Forelimb muscle (tissue), 1 donor: ENCODE measurements around the gene FOXN3. TPM values are rescaled to one million over a fixed set of nuclear protein-coding genes. Genes with fewer than 3 reads are reported as not detected.

Experiments used
- DNase-seq: peaks from one replicate; pipeline ENCODE4 v3.0.0-alpha.2; 2013; ENCODE audit warnings: low read depth
- polyA plus RNA-seq: library from polyadenylated mRNA; unstranded; fragments of 120-200 nt; gene quantifications from one replicate; pipeline ENCODE4 v1.2.1, GENCODE V29; 2013; ENCODE audit not compliant: insufficient read length

The FOXN3 gene
- 70.1 TPM for polyA plus RNA-seq

- peak; percentile 91 for DNase-seq
Measured at GRCh38 chr14:89417091-89417464, at the start of gene FOXN3. TSS of gene FOXN3 (minus strand) at chr14:89417233. CDS start at chr14:89412476, 4,757 bp downstream.

GRCh38 chr14:89466484-89466883 lies 49.5 kb upstream of the FOXN3 start:
- no peak for DNase-seq

- DNase-seq = no peak
Measured at GRCh38 chr14:89465876-89466275, 48.8 kb upstream of the FOXN3 start.

GRCh38 chr14:89461256-89461655 lies 44.2 kb upstream of the FOXN3 start:
- no peak for DNase-seq

GRCh38 chr14:89458713-89459420 lies 41.8 kb upstream of the FOXN3 start:
- DNase-seq = no peak

GRCh38 chr14:89457007-89457406 lies 40.0 kb upstream of the FOXN3 start:
- DNase-seq = no peak

GRCh38 chr14:89455412-89455811 lies 38.4 kb upstream of the FOXN3 start:
- DNase-seq = no peak

GRCh38 chr14:89454996-89455395 lies 38.0 kb upstream of the FOXN3 start:
- no peak for DNase-seq

- DNase-seq = no peak
Measured at GRCh38 chr14:89452281-89452680, 35.2 kb upstream of the FOXN3 start.

GRCh38 chr14:89451229-89451628 lies 34.2 kb upstream of the FOXN3 start:
- DNase-seq = no peak

GRCh38 chr14:89447182-89447944 lies 30.3 kb upstream of the FOXN3 start:
- no peak for DNase-seq

- no peak for DNase-seq
Measured at GRCh38 chr14:89445273-89445973, 28.4 kb upstream of the FOXN3 start.

- no peak for DNase-seq
Measured at GRCh38 chr14:89444516-89445125, 27.6 kb upstream of the FOXN3 start.

- DNase-seq = no peak
Measured at GRCh38 chr14:89444044-89444443, 27.0 kb upstream of the FOXN3 start.

- no peak for DNase-seq
Measured at GRCh38 chr14:89443042-89443629, 26.1 kb upstream of the FOXN3 start.

- DNase-seq = no peak
Measured at GRCh38 chr14:89442280-89442679, 25.2 kb upstream of the FOXN3 start.

GRCh38 chr14:89440986-89441909 lies 24.2 kb upstream of the FOXN3 start:
- no peak for DNase-seq

GRCh38 chr14:89435892-89436656 lies 19.0 kb upstream of the FOXN3 start:
- DNase-seq = no peak

- no peak for DNase-seq
Measured at GRCh38 chr14:89435492-89435891, 18.5 kb upstream of the FOXN3 start.

- no peak for DNase-seq
Measured at GRCh38 chr14:89432226-89432625, 15.2 kb upstream of the FOXN3 start.
